Brain microvascular endothelial cell (primary cell): ENCODE results near the gene SYT6.

Experiments used
- DNase-seq: peaks from one replicate; pipeline ENCODE4 v3.0.0-alpha.2; 2020
- H3K27ac ChIP-seq: fragments of 250-450 bp; sonication (Bioruptor Pico); 2 replicates; pipeline ENCODE4 v1.5.1; 2020; ENCODE audit warnings: mild to moderate bottlenecking, moderate library complexity
- H3K27me3 ChIP-seq: fragments of 250-450 bp; sonication (Bioruptor Pico); replicated peaks from 2 replicates; pipeline ENCODE4 v1.5.1; 2020; ENCODE audit warnings: mild to moderate bottlenecking
- H3K36me3 ChIP-seq: fragments of 250-450 bp; sonication (Bioruptor Pico); replicated peaks from 2 replicates; pipeline ENCODE4 v1.5.1; 2020; ENCODE audit warnings: mild to moderate bottlenecking
- H3K4me3 ChIP-seq: 2 replicates; pipeline ENCODE4 v1.5.1; 2011; ENCODE audit warnings: low read depth, mild to moderate bottlenecking, control low read depth, low read length, moderate library complexity
- CTCF ChIP-seq: IDR thresholded peaks from 2 replicates; pipeline ENCODE4 v1.5.1; 2011; ENCODE audit warnings: low read depth, mild to moderate bottlenecking, moderate library complexity, low read length, control low read depth, inconsistent platforms; ENCODE audit errors: missing control alignments
- in situ Hi-C: cut with HindIII; loops from 2 replicates; pipeline ENCODE4 v1.10.0; 2017; ENCODE audit warnings: low sequenced_read_pairs, low pct_ligation_motif_present

SYT6 gene

GRCh38 chr1:114043548-114043947, 110.1 kb downstream of the SYT6 start:
- Histone ChIP-seq H3K36me3 (no peaks in the 10 kb centered on the region), H3K4me3 (no peak overlapping the region), H3K27ac (no peak overlapping the region), H3K27me3 (peaks cover 10% of the 10 kb centered on the region)
- in situ Hi-C loops: no loop called here
- no peak for DNase-seq
- TF ChIP-seq CTCF: no peak

- in situ Hi-C loops: no loop called here
- no peak overlapping the region for H3K4me3 ChIP-seq
- H3K36me3 ChIP-seq: no peaks in the 10 kb centered on the region
- no peak for TF ChIP-seq CTCF
- H3K27ac ChIP-seq: no peak overlapping the region
- DNase-seq: no peak
- peaks cover 10% of the 10 kb centered on the region for H3K27me3 ChIP-seq
Observed at GRCh38 chr1:114043054-114043453, 110.6 kb downstream of the SYT6 start.

GRCh38 chr1:114040273-114041015, 113.2 kb downstream of the SYT6 start:
- in situ Hi-C loops: no loop called here
- H3K4me3 ChIP-seq: no peak overlapping the region
- H3K27ac ChIP-seq: no peak overlapping the region
- H3K36me3 ChIP-seq: no peaks in the 10 kb centered on the region
- TF ChIP-seq CTCF: no peak
- DNase-seq: no peak
- peaks cover 10% of the 10 kb centered on the region for H3K27me3 ChIP-seq
